HCT116 (cell line): ENCODE results near the gene ATG3.

Source experiments
- CBX3 ChIP-seq: IDR thresholded peaks from 2 replicates; pipeline ENCODE4 v1.6.1; 2012; ENCODE audit warnings: low read depth
- CTCF ChIP-seq, 3 experiments: fragments of 200-600 bp in 1 of 3; sonication (generic) in 1 of 3; IDR thresholded peaks in 2 of 3; conservative IDR thresholded peaks in 1 of 3; 2 replicates each; pipeline ENCODE4 v1.5.1; 2012 to 2017; ENCODE audit warnings: low read depth in 2 of 3, low read length in 2 of 3, antibody characterized with exemption in 1 of 3, borderline replicate concordance in 1 of 3, control low read depth in 1 of 3, mild to moderate bottlenecking in 1 of 3, mixed read lengths in 1 of 3, mixed run types in 1 of 3, moderate library complexity in 1 of 3; ENCODE audit not compliant: insufficient read depth in 1 of 3
- EZH2 ChIP-seq: fragments of 200-600 bp; sonication (generic); IDR thresholded peaks from 2 replicates; pipeline ENCODE4 v1.6.1; 2017; ENCODE audit warnings: antibody characterized with exemption, mixed run types
- POLR2A ChIP-seq: IDR thresholded peaks from 2 replicates; pipeline ENCODE4 v1.7.0; 2011; ENCODE audit warnings: borderline replicate concordance; ENCODE audit not compliant: insufficient read depth, insufficient read length; ENCODE audit errors: extremely low read depth
- POLR2AphosphoS5 ChIP-seq: IDR thresholded peaks from 2 replicates; pipeline ENCODE4 v1.6.1; 2011; ENCODE audit warnings: mild to moderate bottlenecking, low read depth, low read length, moderate library complexity
- RAD21 ChIP-seq: IDR thresholded peaks from 2 replicates; pipeline ENCODE4 v1.6.1; 2012; ENCODE audit warnings: low read depth, mild to moderate bottlenecking
- REST ChIP-seq: IDR thresholded peaks from 2 replicates; pipeline ENCODE4 v1.6.1; 2012; ENCODE audit warnings: low read depth
- SIN3A ChIP-seq: IDR thresholded peaks from 2 replicates; pipeline ENCODE4 v1.6.1; 2012; ENCODE audit warnings: low read depth
- SP1 ChIP-seq: IDR thresholded peaks from 2 replicates; pipeline ENCODE4 v1.6.1; 2012; ENCODE audit warnings: low read depth
- TCF7L2 ChIP-seq: IDR thresholded peaks from 2 replicates; pipeline ENCODE4 v1.7.0; 2011; ENCODE audit warnings: borderline replicate concordance, inconsistent platforms; ENCODE audit not compliant: insufficient read depth, insufficient read length; ENCODE audit errors: extremely low read depth
- YY1 ChIP-seq: IDR thresholded peaks from 2 replicates; pipeline ENCODE4 v1.6.1; 2011; ENCODE audit warnings: low read length, low read depth, moderate library complexity, mild to moderate bottlenecking; ENCODE audit not compliant: insufficient replicate concordance; ENCODE audit errors: extremely low read depth
- ZFX ChIP-seq: fragments of 450-650 bp; IDR thresholded peaks from 2 replicates; pipeline ENCODE4 v1.6.1; 2017

GRCh38 chr3:112568642-112569041 lies 6.9 kb upstream of the ATG3 start:
- TF ChIP-seq REST (no peak), CTCF (IDR thresholded peaks at IDR 0.05 in 2 of 3, conservative IDR thresholded peaks at IDR 0.05 in 1 of 3; ENCODE audit: borderline replicate concordance in 1 of 3, insufficient read depth in 1 of 3, low read depth in 2 of 3, low read length in 2 of 3) (no peak), CBX3 (no peak), TCF7L2 (no peak), EZH2 (no peak), SIN3A (no peak), POLR2A (no peak), POLR2AphosphoS5 (no peak), ZFX (no peak), SP1 (no peak), RAD21 (no peak), YY1 (no peak)
